Measurements from ENCODE around the gene MS4A10.

DNA sequence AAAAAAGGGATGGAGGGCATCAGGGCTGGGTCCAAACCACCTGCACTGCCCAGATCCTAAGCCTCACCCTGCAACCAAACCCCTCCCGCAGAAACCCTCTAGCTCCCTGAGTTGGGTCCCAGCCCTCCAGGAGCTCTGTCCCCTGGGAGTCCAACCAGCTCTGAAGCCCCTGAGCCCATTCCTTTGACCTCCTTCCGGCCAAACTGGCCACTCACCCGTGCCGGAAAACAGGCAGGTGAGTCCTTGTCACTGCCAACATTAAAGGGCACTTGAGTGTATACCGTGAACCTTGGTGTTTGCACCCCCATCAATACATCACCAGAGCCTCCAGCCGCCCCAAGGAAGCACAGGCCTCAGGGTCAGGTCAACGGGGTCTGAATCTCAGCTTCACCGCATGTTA is 16.9 kb upstream of the MS4A10 start:
- TF ChIP-seq, protein P1, sequence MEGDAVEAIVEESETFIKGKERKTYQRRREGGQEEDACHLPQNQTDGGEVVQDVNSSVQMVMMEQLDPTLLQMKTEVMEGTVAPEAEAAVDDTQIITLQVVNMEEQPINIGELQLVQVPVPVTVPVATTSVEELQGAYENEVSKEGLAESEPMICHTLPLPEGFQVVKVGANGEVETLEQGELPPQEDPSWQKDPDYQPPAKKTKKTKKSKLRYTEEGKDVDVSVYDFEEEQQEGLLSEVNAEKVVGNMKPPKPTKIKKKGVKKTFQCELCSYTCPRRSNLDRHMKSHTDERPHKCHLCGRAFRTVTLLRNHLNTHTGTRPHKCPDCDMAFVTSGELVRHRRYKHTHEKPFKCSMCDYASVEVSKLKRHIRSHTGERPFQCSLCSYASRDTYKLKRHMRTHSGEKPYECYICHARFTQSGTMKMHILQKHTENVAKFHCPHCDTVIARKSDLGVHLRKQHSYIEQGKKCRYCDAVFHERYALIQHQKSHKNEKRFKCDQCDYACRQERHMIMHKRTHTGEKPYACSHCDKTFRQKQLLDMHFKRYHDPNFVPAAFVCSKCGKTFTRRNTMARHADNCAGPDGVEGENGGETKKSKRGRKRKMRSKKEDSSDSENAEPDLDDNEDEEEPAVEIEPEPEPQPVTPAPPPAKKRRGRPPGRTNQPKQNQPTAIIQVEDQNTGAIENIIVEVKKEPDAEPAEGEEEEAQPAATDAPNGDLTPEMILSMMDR (conservative IDR thresholded peaks at IDR 0.05 in 1 of 2, IDR thresholded peaks at IDR 0.05 in 1 of 2; ENCODE audit: extremely low read depth in 1 of 2, insufficient read depth in 1 of 2, low read depth in 1 of 2, low read length in 2 of 2): no peak
- TF ChIP-seq EZH2 (IDR thresholded peaks at IDR 0.05; ENCODE audit: borderline replicate concordance, low read length): no peak
